Measurements from ENCODE around the gene ZNF536.

- TF ChIP-seq SPI1 (IDR thresholded peaks at IDR 0.05; ENCODE audit: borderline replicate concordance, low read depth) (no peak), GABPA (IDR thresholded peaks at IDR 0.05; ENCODE audit: low read depth) (no peak)
Observed at GRCh38 chr19:30523791-30524190, 151.6 kb downstream of the ZNF536 start.

Data from HL-60 (cell line).